WTC11 (cell line): ENCODE data around the gene PTGER1. TPM values are rescaled to one million over a fixed set of nuclear protein-coding genes. Genes with fewer than 3 reads are reported as not detected.

Experiments used
- ATAC-seq: fragments of 200-7000 bp; cut with Tn5 transposase; 2 replicates; pipeline ENCODE4 v1.10.0; 2021; ENCODE audit warnings: mild to moderate bottlenecking, moderate library complexity
- CTCF ChIA-PET: fragments of 300-600 bp; sonication (Branson Sonifier 250); formaldehyde crosslinking; loops from one replicate; lab custom pipeline; 2021; ENCODE audit warnings: antibody characterized with exemption; lab: Charles Lee
- POLR2A ChIA-PET: fragments of 350-600 bp; sonication (Branson Sonifier 250); formaldehyde crosslinking; loops from one replicate; lab custom pipeline; 2021; ENCODE audit warnings: antibody characterized with exemption; lab: Charles Lee
- DNase-seq: peaks from one replicate; pipeline ENCODE4 v3.0.0; 2021; ENCODE audit warnings: low spot score
- H3K27ac Mint-ChIP-seq: 2 replicates; pipeline ENCODE4 v1.8.0; 2021; ENCODE audit warnings: mixed read lengths
- H3K27me3 Mint-ChIP-seq: 2 replicates; pipeline ENCODE4 v1.8.0; 2021; ENCODE audit warnings: low read depth, mild to moderate bottlenecking, moderate library complexity, mixed read lengths
- H3K36me3 Mint-ChIP-seq: 2 replicates; pipeline ENCODE4 v1.8.0; 2021; ENCODE audit warnings: mixed read lengths
- H3K4me1 Mint-ChIP-seq: 2 replicates; pipeline ENCODE4 v1.8.0; 2022; ENCODE audit warnings: mixed read lengths
- H3K4me3 Mint-ChIP-seq: 2 replicates; pipeline ENCODE4 v1.8.0; 2021; ENCODE audit warnings: mild to moderate bottlenecking, moderate library complexity, mixed read lengths
- H3K9me3 Mint-ChIP-seq: 2 replicates; pipeline ENCODE4 v1.8.0; 2021; ENCODE audit warnings: mixed read lengths
- ELF4 ChIP-seq: sonication (generic); formaldehyde crosslinking; IDR thresholded peaks from 2 replicates; pipeline ENCODE4 v1.8.1; 2022; ENCODE audit warnings: low read depth, mild to moderate bottlenecking, moderate library complexity, missing genetic modification reagents
- FOXP1 ChIP-seq: sonication (generic); formaldehyde crosslinking; IDR thresholded peaks from 2 replicates; pipeline ENCODE4 v1.8.0; 2022; ENCODE audit warnings: missing genetic modification reagents, mild to moderate bottlenecking, moderate library complexity, borderline replicate concordance
- GTF2I ChIP-seq: fragments of 250-450 bp; sonication (Bioruptor Pico); conservative IDR thresholded peaks from 2 replicates; pipeline ENCODE4 v1.4.0; 2021; ENCODE audit warnings: mild to moderate bottlenecking
- JAZF1 ChIP-seq: fragments of 250-450 bp; sonication (Bioruptor Pico); IDR thresholded peaks from 2 replicates; pipeline ENCODE4 v1.9.0; 2021; ENCODE audit warnings: moderate library complexity, mild to moderate bottlenecking, inconsistent platforms
- NFATC4 ChIP-seq: fragments of 250-450 bp; sonication (Bioruptor Pico); IDR thresholded peaks from 2 replicates; pipeline ENCODE4 v1.9.0; 2021; ENCODE audit warnings: mild to moderate bottlenecking
- NR1H2 ChIP-seq: sonication (generic); formaldehyde crosslinking; IDR thresholded peaks from 2 replicates; pipeline ENCODE4 v1.9.0; 2021; ENCODE audit warnings: mild to moderate bottlenecking, moderate library complexity, missing genetic modification reagents
- OVOL2 ChIP-seq: fragments of 250-450 bp; sonication (Bioruptor Pico); IDR thresholded peaks from 2 replicates; pipeline ENCODE4 v1.9.0; 2021; ENCODE audit warnings: mild to moderate bottlenecking, borderline replicate concordance
- PRRX2 ChIP-seq: fragments of 250-450 bp; sonication (Bioruptor Pico); IDR thresholded peaks from 2 replicates; pipeline ENCODE4 v1.8.0; 2021; ENCODE audit warnings: mild to moderate bottlenecking
- SMAD3 ChIP-seq: sonication (generic); formaldehyde crosslinking; IDR thresholded peaks from 2 replicates; pipeline ENCODE4 v1.8.0; 2022; ENCODE audit warnings: missing genetic modification reagents, mild to moderate bottlenecking, borderline replicate concordance
- TCF7 ChIP-seq: sonication (generic); formaldehyde crosslinking; IDR thresholded peaks from 2 replicates; pipeline ENCODE4 v1.8.0; 2022; ENCODE audit warnings: mild to moderate bottlenecking, low read depth, missing genetic modification reagents, moderate library complexity
- ZNF232 ChIP-seq: sonication (generic); formaldehyde crosslinking; IDR thresholded peaks from 2 replicates; pipeline ENCODE4 v1.8.0; 2022; ENCODE audit warnings: mild to moderate bottlenecking, missing genetic modification reagents
- total RNA-seq: library from RNA; stranded (reverse); gene quantifications from 3 replicates; pipeline ENCODE4 v1.2.3, GENCODE V29; 2021
- TF ChIP-seq, protein P1 (sequence below): sonication (generic); formaldehyde crosslinking; IDR thresholded peaks from 2 replicates; pipeline ENCODE4 v1.8.1; 2022; ENCODE audit warnings: low read depth, mild to moderate bottlenecking, moderate library complexity, missing genetic modification reagents, borderline replicate concordance
- TF ChIP-seq, protein P2 (sequence below): fragments of 250-450 bp; sonication (Bioruptor Pico); IDR thresholded peaks from 2 replicates; pipeline ENCODE4 v2.1.2; 2022; ENCODE audit warnings: mild to moderate bottlenecking, moderate library complexity
- TF ChIP-seq, protein P3 (sequence below): sonication (generic); formaldehyde crosslinking; IDR thresholded peaks from 2 replicates; pipeline ENCODE4 v1.8.1; 2023; ENCODE audit warnings: mild to moderate bottlenecking, moderate library complexity, missing genetic modification reagents
- TF ChIP-seq, protein P4 (sequence below): sonication (generic); formaldehyde crosslinking; conservative IDR thresholded peaks from 2 replicates; pipeline ENCODE4 v1.8.1; 2023; ENCODE audit warnings: mild to moderate bottlenecking, low read depth, missing genetic modification reagents, moderate library complexity
- TF ChIP-seq, protein P5 (sequence below): sonication (generic); formaldehyde crosslinking; IDR thresholded peaks from 2 replicates; pipeline ENCODE4 v1.8.0; 2023; ENCODE audit warnings: missing genetic modification reagents

Gene PTGER1
- total RNA-seq, 1 experiment from 2014 or later: 0.68 TPM

DNA sequence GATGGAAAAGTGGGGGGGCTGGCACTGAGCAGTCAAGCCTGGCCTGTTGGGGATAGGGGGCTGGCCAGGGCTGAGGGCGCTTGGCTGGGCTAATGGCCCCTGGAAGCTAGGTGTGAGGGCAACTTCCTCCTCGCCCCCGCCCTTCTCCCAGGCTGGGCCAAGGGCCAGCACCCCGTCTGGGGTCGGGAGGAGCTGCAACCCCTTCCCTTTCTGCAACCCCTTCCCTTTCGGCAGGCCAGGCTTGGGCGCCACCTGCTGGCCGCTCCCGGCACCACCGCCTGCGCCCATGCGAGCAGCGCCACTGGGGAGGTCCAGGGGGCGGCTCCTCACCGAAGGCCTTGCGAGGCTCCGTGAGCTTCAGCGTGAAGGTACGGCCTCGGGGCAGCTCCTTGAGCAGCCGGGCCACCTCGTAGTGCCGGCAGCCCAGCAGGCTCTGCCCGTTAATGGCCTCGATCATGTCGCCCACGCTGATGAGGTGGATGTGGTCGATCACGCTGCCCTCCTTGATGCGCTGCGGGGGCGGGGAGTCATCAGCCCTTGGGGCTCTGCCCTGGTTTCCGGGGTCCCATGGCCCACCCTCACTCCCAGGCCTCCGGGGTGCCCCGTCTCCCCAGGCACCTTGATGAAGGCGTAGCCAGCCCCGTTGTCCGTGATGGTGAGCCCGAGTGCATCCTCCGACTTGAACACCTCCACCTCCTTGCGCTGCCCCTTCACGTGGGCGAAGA is 5.0 kb upstream of the PTGER1 start (continued):
- TF ChIP-seq, protein P1, sequence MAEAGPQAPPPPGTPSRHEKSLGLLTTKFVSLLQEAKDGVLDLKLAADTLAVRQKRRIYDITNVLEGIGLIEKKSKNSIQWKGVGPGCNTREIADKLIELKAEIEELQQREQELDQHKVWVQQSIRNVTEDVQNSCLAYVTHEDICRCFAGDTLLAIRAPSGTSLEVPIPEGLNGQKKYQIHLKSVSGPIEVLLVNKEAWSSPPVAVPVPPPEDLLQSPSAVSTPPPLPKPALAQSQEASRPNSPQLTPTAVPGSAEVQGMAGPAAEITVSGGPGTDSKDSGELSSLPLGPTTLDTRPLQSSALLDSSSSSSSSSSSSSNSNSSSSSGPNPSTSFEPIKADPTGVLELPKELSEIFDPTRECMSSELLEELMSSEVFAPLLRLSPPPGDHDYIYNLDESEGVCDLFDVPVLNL (CRISPR knock-in tag): no peak
- no peak for TF ChIP-seq ELF4 (CRISPR knock-in tag)
- TF ChIP-seq, protein P2, sequence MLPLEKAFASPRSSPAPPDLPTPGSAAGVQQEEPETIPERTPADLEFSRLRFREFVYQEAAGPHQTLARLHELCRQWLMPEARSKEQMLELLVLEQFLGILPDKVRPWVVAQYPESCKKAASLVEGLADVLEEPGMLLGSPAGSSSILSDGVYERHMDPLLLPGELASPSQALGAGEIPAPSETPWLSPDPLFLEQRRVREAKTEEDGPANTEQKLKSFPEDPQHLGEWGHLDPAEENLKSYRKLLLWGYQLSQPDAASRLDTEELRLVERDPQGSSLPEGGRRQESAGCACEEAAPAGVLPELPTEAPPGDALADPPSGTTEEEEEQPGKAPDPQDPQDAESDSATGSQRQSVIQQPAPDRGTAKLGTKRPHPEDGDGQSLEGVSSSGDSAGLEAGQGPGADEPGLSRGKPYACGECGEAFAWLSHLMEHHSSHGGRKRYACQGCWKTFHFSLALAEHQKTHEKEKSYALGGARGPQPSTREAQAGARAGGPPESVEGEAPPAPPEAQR: no peak
- TF ChIP-seq JAZF1 (CRISPR knock-in tag): no peak

DNA sequence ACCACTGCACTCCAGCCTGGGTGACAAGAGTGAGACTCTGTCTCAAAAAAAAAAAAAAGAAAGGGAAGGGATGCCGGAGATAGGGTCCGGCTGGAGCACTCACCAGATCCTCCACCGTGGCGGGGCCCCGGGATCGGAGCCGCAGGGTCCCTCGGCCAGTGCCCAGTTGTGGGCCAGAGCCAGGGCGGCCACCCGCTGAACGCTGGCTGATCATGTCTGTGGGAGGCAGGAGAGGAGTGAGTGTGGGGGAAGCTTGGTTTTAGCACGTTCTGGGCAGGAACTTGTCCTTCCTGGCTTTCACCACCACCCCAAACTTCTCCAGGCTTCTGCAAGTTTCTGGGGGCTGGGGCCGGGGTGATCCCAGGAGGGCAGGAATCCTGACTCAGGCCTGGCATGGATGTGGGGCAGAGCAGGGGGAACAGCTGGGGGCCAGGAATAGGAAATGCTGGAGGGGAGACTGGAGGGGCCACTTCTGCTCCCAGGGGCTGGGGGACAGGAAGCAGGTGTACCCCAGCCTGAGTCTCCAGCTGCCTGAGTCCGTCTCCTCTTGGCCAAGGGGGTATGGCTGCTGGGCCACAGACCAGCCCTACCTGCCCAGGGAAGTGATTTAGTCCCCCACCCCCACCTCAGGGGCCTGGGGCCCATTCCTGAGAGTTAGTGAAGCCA is 4.3 kb upstream of the PTGER1 start:
- peaks cover 16% of the 10 kb centered on the region for H3K4me1 Mint-ChIP-seq
- no peak for DNase-seq
- peaks cover 14% of the 10 kb centered on the region for H3K36me3 Mint-ChIP-seq
- H3K27ac Mint-ChIP-seq: no peak overlapping the region
- H3K27me3 Mint-ChIP-seq: peaks cover 2% of the 10 kb centered on the region; the same call in 1 of the 2 replicates
- H3K9me3 Mint-ChIP-seq: no peaks in the 10 kb centered on the region
- ChIA-PET CTCF (interaction anchor here (0.6 to 4.7 kb wide), 50 partner anchors 7 to 1594 kb away, joined by 3 to 48 read pairs (median 5); partner anchors contain the start of genes ASF1B, DDX39A, DNAJB1 and GIPC1), POLR2A (interaction anchor here (1.0 kb wide), 1 partner anchor 16 kb away, joined by 3 read pairs; the partner anchor contains the start of gene GIPC1)
- ATAC-seq: no peak
- TF ChIP-seq PRRX2 (CRISPR knock-in tag) (no peak), ELF4 (CRISPR knock-in tag) (no peak), GTF2I (no peak), FOXP1 (CRISPR knock-in tag) (no peak), OVOL2 (CRISPR knock-in tag) (no peak), NR1H2 (CRISPR knock-in tag) (no peak), TCF7 (CRISPR knock-in tag) (no peak), ZNF232 (CRISPR knock-in tag) (no peak), SMAD3 (CRISPR knock-in tag) (no peak), NFATC4 (CRISPR knock-in tag) (no peak)
- TF ChIP-seq, protein P3, sequence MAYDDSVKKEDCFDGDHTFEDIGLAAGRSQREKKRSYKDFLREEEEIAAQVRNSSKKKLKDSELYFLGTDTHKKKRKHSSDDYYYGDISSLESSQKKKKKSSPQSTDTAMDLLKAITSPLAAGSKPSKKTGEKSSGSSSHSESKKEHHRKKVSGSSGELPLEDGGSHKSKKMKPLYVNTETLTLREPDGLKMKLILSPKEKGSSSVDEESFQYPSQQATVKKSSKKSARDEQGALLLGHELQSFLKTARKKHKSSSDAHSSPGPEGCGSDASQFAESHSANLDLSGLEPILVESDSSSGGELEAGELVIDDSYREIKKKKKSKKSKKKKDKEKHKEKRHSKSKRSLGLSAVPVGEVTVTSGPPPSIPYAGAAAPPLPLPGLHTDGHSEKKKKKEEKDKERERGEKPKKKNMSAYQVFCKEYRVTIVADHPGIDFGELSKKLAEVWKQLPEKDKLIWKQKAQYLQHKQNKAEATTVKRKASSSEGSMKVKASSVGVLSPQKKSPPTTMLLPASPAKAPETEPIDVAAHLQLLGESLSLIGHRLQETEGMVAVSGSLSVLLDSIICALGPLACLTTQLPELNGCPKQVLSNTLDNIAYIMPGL (CRISPR knock-in tag): no peak
- TF ChIP-seq, protein P4, sequence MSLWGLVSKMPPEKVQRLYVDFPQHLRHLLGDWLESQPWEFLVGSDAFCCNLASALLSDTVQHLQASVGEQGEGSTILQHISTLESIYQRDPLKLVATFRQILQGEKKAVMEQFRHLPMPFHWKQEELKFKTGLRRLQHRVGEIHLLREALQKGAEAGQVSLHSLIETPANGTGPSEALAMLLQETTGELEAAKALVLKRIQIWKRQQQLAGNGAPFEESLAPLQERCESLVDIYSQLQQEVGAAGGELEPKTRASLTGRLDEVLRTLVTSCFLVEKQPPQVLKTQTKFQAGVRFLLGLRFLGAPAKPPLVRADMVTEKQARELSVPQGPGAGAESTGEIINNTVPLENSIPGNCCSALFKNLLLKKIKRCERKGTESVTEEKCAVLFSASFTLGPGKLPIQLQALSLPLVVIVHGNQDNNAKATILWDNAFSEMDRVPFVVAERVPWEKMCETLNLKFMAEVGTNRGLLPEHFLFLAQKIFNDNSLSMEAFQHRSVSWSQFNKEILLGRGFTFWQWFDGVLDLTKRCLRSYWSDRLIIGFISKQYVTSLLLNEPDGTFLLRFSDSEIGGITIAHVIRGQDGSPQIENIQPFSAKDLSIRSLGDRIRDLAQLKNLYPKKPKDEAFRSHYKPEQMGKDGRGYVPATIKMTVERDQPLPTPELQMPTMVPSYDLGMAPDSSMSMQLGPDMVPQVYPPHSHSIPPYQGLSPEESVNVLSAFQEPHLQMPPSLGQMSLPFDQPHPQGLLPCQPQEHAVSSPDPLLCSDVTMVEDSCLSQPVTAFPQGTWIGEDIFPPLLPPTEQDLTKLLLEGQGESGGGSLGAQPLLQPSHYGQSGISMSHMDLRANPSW (CRISPR knock-in tag): no peak
- TF ChIP-seq, protein P1 (CRISPR knock-in tag): no peak
- TF ChIP-seq, protein P5, sequence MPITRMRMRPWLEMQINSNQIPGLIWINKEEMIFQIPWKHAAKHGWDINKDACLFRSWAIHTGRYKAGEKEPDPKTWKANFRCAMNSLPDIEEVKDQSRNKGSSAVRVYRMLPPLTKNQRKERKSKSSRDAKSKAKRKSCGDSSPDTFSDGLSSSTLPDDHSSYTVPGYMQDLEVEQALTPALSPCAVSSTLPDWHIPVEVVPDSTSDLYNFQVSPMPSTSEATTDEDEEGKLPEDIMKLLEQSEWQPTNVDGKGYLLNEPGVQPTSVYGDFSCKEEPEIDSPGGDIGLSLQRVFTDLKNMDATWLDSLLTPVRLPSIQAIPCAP: no peak
- no peak overlapping the region for H3K4me3 Mint-ChIP-seq
